K562 (cell line): ENCODE data around the gene TRIM38. TPM values are rescaled to one million over a fixed set of nuclear protein-coding genes. Genes with fewer than 3 reads are reported as not detected.

Source experiments
- ARID2 ChIP-seq: fragments of 450-650 bp; IDR thresholded peaks from 2 replicates; pipeline ENCODE4 v1.6.1; 2017; ENCODE audit warnings: antibody characterized with exemption, mild to moderate bottlenecking
- BMI1 ChIP-seq: fragments of 150-350 bp; IDR thresholded peaks from 2 replicates; pipeline ENCODE4 v1.6.1; 2014; ENCODE audit warnings: low read length
- CBX1 ChIP-seq: sonication (generic); IDR thresholded peaks from 2 replicates; pipeline ENCODE4 v1.6.1; 2016; ENCODE audit warnings: antibody characterized with exemption, low read depth, mild to moderate bottlenecking
- CC2D1A ChIP-seq: fragments of 450-650 bp; IDR thresholded peaks from 2 replicates; pipeline ENCODE4 v1.6.1; 2017; ENCODE audit warnings: mild to moderate bottlenecking
- CEBPB ChIP-seq: fragments of 450-650 bp; IDR thresholded peaks from 2 replicates; pipeline ENCODE4 v1.6.1; 2016; ENCODE audit warnings: missing genetic modification characterization, missing compliant biosample characterization
- CREBBP ChIP-seq: IDR thresholded peaks from one replicate; pipeline ENCODE4 v1.6.1; 2012; ENCODE audit warnings: low read depth, mild to moderate bottlenecking, control low read depth, inconsistent platforms, low read length
- CXXC5 ChIP-seq: fragments of 250-450 bp; sonication (Bioruptor Pico); IDR thresholded peaks from 2 replicates; pipeline ENCODE4 v1.8.0; 2022; ENCODE audit warnings: inconsistent platforms, mild to moderate bottlenecking, moderate library complexity
- DACH1 ChIP-seq: fragments of 450-650 bp; IDR thresholded peaks from 2 replicates; pipeline ENCODE4 v1.6.1; 2018; ENCODE audit not compliant: partially characterized antibody
- MAFG ChIP-seq: fragments of 450-650 bp; conservative IDR thresholded peaks from 2 replicates; pipeline ENCODE4 v1.6.1; 2016; ENCODE audit warnings: missing genetic modification characterization, missing compliant biosample characterization
- MYNN ChIP-seq, 2 experiments: sonication (generic); formaldehyde crosslinking in 1 of 2; IDR thresholded peaks; 2 replicates each; pipeline versions ENCODE4 v1.5.0 to v1.6.1; 2016 to 2020; ENCODE audit warnings: antibody characterized with exemption in 1 of 2, missing genetic modification reagents in 1 of 2
- NR2F6 ChIP-seq: fragments of 450-650 bp; formaldehyde crosslinking; IDR thresholded peaks from 2 replicates; pipeline ENCODE4 v1.4.0; 2020; ENCODE audit warnings: mild to moderate bottlenecking
- SIN3A ChIP-seq, 2 experiments: fragments of 150-350 bp in 1 of 2; IDR thresholded peaks; 2 replicates each; pipeline ENCODE4 v1.6.1; 2011 to 2016; ENCODE audit warnings: borderline replicate concordance in 2 of 2, low read depth in 2 of 2, low read length in 2 of 2, mild to moderate bottlenecking in 2 of 2, moderate library complexity in 2 of 2; ENCODE audit not compliant: control insufficient read depth in 1 of 2
- SIN3B ChIP-seq: fragments of 450-650 bp; IDR thresholded peaks from 2 replicates; pipeline ENCODE4 v1.6.1; 2017; ENCODE audit warnings: low read depth, mild to moderate bottlenecking, moderate library complexity
- ZBTB7A ChIP-seq: IDR thresholded peaks from 2 replicates; pipeline ENCODE4 v1.6.1; 2011; ENCODE audit warnings: low read depth, mild to moderate bottlenecking, low read length, moderate library complexity, borderline replicate concordance; ENCODE audit not compliant: control insufficient read depth
- ZNF124 ChIP-seq: sonication (generic); formaldehyde crosslinking; IDR thresholded peaks from 2 replicates; pipeline ENCODE4 v1.8.1; 2022; ENCODE audit warnings: missing genetic modification reagents
- ZNF212 ChIP-seq: fragments of 450-650 bp; formaldehyde crosslinking; IDR thresholded peaks from 2 replicates; pipeline ENCODE4 v1.4.0; 2020; ENCODE audit warnings: mild to moderate bottlenecking
- ZNF23 ChIP-seq: fragments of 250-450 bp; sonication (Bioruptor Pico); IDR thresholded peaks from 2 replicates; pipeline ENCODE4 v1.4.0; 2020; ENCODE audit warnings: mild to moderate bottlenecking
- polyA plus RNA-seq, 8 experiments: library from polyadenylated mRNA; depleted of rRNA in 4 of 8; stranded (reverse) in 5 of 8; unstranded in 3 of 8; fragments of >200 nt; fragmentation: Nextera tagmentation in 2 of 8; fragmentation: Illumina TruSeq in 1 of 8; extraction: Ambion mirVana in 2 of 8; extraction: Trizol in 1 of 8; gene quantifications; 2 replicates each; pipeline versions ENCODE4 v1.2.1 to v1.2.3, GENCODE V29; 2011 to 2014; ENCODE audit warnings: inconsistent platforms in 1 of 8, missing spikeins in 1 of 8
- total RNA-seq, 7 experiments: library from RNA; depleted of rRNA in 6 of 7; stranded (reverse); fragments of >200 nt in 6 of 7; fragmentation: Illumina TruSeq in 2 of 7; extraction: Trizol in 2 of 7; gene quantifications; 2 replicates each; pipeline versions ENCODE4 v1.2.1 to v1.2.3, GENCODE V29; 2011 to 2021; ENCODE audit warnings: low replicate concordance in 1 of 7
- TF ChIP-seq, protein P1 (sequence below): fragments of 250-450 bp; sonication (Bioruptor Pico); IDR thresholded peaks from 2 replicates; pipeline ENCODE4 v1.4.0; 2020; ENCODE audit warnings: mild to moderate bottlenecking, moderate library complexity
- TF ChIP-seq, protein P2 (sequence below): fragments of 200-800 bp; sonication (Bioruptor generic); IDR thresholded peaks from 2 replicates; pipeline ENCODE4 v1.6.1; 2017; ENCODE audit warnings: missing genetic modification characterization, missing compliant biosample characterization
- TF ChIP-seq, protein P3 (sequence below): sonication (generic); formaldehyde crosslinking; IDR thresholded peaks from 2 replicates; pipeline ENCODE4 v1.8.0; 2022; ENCODE audit warnings: mild to moderate bottlenecking, low read depth, missing genetic modification reagents
- TF ChIP-seq, protein P4 (sequence below): fragments of 200-800 bp; sonication (Bioruptor generic); IDR thresholded peaks from 2 replicates; pipeline ENCODE4 v1.6.1; 2017; ENCODE audit warnings: missing genetic modification characterization, missing compliant biosample characterization
- TF ChIP-seq, protein P5 (sequence below), 2 experiments: fragments of 450-650 bp in 1 of 2; sonication (generic) in 1 of 2; formaldehyde crosslinking; conservative IDR thresholded peaks; 2 replicates each; pipeline versions ENCODE4 v1.4.0 to v1.8.1; 2020 to 2022; ENCODE audit warnings: mild to moderate bottlenecking in 1 of 2, missing genetic modification reagents in 1 of 2

The TRIM38 gene
- total and polyA plus RNA-seq, 9 of the 15 experiments (the other 6 are each of a cell fraction or from before 2014, with no cell fraction given), result 1.7 to 6.7 (median 6.3) TPM

DNA sequence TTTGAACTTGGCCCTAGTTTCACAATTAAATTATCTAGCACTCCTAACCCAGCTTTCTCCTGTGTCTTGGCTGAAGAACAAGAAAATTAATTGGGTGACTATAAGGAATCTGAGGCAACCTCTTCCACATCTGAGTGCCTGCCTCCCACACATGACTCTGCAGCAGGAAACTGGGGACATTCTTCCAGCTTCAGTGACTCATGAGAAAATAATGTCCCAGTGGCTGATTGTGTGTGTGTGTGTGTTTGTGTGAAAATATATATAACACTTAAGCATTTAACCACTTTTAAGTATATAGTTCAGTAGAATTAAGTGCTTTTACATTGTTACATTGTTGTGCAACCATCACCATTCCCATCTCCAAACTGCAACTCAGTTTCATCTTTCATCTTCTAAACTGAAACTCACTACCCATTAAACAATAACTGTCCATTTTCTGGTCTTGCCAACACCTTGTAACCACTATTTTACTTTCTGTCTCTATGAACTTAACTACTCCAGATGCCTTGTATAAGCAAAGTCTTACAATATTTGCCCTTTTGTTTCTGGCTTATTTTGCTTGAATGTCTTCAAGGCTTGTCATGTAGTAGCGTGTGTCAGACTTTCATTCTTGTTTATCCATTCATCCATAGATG lies 8.7 kb downstream of the TRIM38 start (continued):
- TF ChIP-seq, protein P1, sequence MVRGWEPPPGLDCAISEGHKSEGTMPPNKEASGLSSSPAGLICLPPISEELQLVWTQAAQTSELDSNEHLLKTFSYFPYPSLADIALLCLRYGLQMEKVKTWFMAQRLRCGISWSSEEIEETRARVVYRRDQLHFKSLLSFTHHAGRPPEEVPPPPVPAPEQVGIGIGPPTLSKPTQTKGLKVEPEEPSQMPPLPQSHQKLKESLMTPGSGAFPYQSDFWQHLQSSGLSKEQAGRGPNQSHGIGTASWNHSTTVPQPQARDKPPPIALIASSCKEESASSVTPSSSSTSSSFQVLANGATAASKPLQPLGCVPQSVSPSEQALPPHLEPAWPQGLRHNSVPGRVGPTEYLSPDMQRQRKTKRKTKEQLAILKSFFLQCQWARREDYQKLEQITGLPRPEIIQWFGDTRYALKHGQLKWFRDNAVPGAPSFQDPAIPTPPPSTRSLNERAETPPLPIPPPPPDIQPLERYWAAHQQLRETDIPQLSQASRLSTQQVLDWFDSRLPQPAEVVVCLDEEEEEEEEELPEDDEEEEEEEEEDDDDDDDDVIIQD (CRISPR knock-in tag), result no peak
- TF ChIP-seq CEBPB (tag) (peak; percentile 92), CBX1 (no peak), CREBBP (no peak), SIN3A (IDR thresholded peaks at IDR 0.05; ENCODE audit: borderline replicate concordance in 2 of 2, control insufficient read depth in 1 of 2, low read depth in 2 of 2, low read length in 2 of 2) (no peak), CC2D1A (no peak), BMI1 (no peak), SIN3B (no peak), ZNF23 (CRISPR knock-in tag) (no peak), ZNF212 (CRISPR knock-in tag) (no peak), DACH1 (no peak), CXXC5 (CRISPR knock-in tag) (no peak), ZNF124 (CRISPR knock-in tag) (no peak), ZBTB7A (no peak), ARID2 (no peak), MYNN (IDR thresholded peaks at IDR 0.05) (0 out of 2 replicates have a peak, but pooled peaks have one; percentile 35), MYNN (CRISPR knock-in tag; IDR thresholded peaks at IDR 0.05) (no peak), MAFG (tag) (peak; percentile 94), NR2F6 (CRISPR knock-in tag) (no peak)
- TF ChIP-seq, protein P2, sequence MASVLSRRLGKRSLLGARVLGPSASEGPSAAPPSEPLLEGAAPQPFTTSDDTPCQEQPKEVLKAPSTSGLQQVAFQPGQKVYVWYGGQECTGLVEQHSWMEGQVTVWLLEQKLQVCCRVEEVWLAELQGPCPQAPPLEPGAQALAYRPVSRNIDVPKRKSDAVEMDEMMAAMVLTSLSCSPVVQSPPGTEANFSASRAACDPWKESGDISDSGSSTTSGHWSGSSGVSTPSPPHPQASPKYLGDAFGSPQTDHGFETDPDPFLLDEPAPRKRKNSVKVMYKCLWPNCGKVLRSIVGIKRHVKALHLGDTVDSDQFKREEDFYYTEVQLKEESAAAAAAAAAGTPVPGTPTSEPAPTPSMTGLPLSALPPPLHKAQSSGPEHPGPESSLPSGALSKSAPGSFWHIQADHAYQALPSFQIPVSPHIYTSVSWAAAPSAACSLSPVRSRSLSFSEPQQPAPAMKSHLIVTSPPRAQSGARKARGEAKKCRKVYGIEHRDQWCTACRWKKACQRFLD (CRISPR knock-in tag), result 0 out of 2 replicates have a peak, but pooled peaks have one; percentile 37
- TF ChIP-seq, protein P3, sequence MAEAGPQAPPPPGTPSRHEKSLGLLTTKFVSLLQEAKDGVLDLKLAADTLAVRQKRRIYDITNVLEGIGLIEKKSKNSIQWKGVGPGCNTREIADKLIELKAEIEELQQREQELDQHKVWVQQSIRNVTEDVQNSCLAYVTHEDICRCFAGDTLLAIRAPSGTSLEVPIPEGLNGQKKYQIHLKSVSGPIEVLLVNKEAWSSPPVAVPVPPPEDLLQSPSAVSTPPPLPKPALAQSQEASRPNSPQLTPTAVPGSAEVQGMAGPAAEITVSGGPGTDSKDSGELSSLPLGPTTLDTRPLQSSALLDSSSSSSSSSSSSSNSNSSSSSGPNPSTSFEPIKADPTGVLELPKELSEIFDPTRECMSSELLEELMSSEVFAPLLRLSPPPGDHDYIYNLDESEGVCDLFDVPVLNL, result no peak
- TF ChIP-seq, protein P4, sequence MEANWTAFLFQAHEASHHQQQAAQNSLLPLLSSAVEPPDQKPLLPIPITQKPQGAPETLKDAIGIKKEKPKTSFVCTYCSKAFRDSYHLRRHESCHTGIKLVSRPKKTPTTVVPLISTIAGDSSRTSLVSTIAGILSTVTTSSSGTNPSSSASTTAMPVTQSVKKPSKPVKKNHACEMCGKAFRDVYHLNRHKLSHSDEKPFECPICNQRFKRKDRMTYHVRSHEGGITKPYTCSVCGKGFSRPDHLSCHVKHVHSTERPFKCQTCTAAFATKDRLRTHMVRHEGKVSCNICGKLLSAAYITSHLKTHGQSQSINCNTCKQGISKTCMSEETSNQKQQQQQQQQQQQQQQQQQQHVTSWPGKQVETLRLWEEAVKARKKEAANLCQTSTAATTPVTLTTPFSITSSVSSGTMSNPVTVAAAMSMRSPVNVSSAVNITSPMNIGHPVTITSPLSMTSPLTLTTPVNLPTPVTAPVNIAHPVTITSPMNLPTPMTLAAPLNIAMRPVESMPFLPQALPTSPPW (CRISPR knock-in tag), result peak; percentile 61
- TF ChIP-seq, protein P5, sequence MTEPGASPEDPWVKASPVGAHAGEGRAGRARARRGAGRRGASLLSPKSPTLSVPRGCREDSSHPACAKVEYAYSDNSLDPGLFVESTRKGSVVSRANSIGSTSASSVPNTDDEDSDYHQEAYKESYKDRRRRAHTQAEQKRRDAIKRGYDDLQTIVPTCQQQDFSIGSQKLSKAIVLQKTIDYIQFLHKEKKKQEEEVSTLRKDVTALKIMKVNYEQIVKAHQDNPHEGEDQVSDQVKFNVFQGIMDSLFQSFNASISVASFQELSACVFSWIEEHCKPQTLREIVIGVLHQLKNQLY (CRISPR knock-in tag; conservative IDR thresholded peaks at IDR 0.05), result no peak
